ENCODE data around the gene TMEM259.
A peak's percentile ranks its signal among the peaks of the same experiment; 100 is the strongest.
"Not testable (repeated sequence)": the region's sequence is repeated elsewhere in the genome, so short reads cannot be mapped to it uniquely, and the experiment has no call there.

The TMEM259 gene

GRCh38 chr19:1038978-1039645, 18.2 kb upstream of the TMEM259 start:
- DNase-seq, result no peak

GRCh38 chr19:1037621-1038064, 16.7 kb upstream of the TMEM259 start:
- DNase-seq, result no peak

GRCh38 chr19:1035998-1036621, 15.2 kb upstream of the TMEM259 start:
- no peak for DNase-seq

GRCh38 chr19:1032264-1032867, 11.4 kb upstream of the TMEM259 start:
- DNase-seq, result no peak

DNA sequence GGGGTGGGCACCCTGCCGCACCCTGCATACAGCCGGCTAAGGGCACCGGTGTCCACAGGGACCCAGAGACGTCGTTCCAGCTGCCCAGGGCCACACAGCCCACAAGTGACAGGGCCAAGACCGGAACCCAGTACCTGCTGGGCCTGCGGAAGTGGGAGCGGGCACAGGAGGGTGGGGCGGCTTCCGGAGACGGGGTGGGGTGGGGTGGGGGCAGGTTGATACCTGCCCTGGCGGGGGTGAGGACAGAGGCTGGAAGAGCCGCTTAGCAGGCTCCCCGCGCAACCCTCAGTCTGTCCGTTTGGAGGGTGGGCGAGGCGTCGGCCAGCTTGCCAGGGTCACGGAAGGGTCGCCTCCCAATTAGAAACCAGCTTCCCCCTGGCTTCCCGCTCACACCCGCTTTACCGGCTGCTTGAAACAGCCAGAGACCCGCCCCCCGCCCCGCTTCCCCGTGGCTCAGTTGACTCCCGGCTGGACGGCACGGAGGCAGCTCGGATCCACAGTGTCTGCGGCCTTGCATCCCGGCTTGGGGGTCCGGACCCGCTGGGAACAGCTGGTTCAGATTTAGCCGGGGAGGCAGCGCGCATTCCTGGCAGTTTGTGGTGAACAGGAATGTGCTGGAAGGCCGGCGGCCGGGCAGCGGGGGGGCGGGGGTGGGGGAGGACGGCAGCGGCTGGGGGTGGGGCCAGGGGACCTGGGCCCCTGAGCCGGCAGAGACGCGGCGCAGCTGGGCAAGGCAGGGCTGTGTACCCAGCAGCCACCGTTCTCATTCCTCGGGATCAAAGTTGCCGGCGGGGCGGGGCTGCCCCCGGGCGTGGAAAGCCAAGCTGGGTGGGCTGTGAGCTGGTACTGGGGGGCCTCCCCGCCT, 7.4 kb upstream of the TMEM259 start:
- peak; percentile 65 to 71 for DNase-seq

- DNase-seq, result peak in 1 of 2 donors; percentile 26
These were observed 6.7 kb upstream of the TMEM259 start for GRCh38 chr19:1027650-1028061.

DNA sequence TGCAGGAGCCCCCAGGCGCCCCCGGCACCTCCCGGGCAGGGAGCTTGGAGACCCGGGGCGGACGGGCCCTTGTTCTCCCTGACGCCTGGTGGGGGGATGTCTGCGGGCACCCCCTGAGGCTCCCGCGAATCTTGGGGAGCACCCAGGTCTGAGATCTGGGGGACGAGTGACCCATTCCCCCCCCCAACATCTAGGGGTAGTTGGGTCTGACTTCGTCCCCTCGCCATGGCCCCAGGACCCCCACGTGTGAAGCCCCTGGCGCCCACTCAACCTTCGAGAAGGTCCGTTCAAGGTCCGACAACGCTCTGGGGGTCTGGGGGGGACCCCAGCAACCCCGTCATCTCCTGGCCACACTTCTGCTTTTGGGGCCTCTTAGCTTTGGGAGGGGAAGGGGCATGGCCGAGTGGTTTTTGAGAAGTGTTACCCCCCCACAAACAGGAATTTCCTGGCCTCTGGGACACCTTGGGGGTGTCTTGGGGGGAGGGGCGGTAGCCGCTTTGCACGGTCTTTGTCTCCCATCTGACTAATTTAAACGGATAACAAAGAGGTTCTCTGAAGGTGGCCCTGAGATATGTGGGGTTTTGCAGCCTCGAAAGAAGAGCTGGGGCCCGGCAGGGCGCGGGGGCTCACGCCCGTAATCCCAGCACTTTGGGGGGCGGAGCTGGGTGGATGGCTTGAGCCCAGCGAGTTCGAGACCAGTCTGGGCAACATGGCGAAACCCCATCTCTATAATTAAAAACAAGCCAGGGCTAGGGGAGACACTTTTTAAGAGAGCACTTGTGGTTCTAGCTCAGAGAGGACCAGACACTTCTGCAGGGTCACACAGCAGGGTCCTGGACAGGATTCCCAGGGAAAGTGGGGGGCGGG, 6.1 kb upstream of the TMEM259 start:
- peak; percentile 35 to 40 for DNase-seq

- DNase-seq, result peak; percentile 49 to 62
These were observed 5.2 kb upstream of the TMEM259 start, which contains the start of gene CNN2 for GRCh38 chr19:1025960-1026782. Gene CNN2, plus strand, starts transcription at chr19:1026608. Its CDS starts 54 bp downstream, at chr19:1026662.

DNA sequence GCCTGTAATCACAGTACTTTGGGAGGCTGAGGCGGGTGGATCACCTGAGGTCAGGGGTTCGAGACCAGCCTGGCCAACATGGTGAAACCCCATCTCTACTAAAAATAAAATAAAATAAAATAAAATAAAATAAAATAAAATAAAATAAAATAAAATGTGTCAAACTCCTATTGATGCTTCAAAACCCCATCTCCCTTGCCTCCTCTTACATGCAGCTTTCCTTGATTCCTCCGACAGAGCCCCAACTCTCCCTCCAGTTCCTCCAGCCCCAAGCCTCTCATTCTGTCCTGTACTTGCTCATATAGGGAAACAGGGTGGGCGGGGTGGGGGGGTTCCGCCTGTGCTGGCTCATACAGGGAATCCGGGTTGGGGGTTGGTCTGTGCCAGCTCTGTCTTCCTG, 4.2 kb upstream of the TMEM259 start:
- not testable (repeated sequence) for DNase-seq

GRCh38 chr19:1023883-1024188, 2.9 kb upstream of the TMEM259 start:
- DNase-seq, result not testable (repeated sequence)

DNA sequence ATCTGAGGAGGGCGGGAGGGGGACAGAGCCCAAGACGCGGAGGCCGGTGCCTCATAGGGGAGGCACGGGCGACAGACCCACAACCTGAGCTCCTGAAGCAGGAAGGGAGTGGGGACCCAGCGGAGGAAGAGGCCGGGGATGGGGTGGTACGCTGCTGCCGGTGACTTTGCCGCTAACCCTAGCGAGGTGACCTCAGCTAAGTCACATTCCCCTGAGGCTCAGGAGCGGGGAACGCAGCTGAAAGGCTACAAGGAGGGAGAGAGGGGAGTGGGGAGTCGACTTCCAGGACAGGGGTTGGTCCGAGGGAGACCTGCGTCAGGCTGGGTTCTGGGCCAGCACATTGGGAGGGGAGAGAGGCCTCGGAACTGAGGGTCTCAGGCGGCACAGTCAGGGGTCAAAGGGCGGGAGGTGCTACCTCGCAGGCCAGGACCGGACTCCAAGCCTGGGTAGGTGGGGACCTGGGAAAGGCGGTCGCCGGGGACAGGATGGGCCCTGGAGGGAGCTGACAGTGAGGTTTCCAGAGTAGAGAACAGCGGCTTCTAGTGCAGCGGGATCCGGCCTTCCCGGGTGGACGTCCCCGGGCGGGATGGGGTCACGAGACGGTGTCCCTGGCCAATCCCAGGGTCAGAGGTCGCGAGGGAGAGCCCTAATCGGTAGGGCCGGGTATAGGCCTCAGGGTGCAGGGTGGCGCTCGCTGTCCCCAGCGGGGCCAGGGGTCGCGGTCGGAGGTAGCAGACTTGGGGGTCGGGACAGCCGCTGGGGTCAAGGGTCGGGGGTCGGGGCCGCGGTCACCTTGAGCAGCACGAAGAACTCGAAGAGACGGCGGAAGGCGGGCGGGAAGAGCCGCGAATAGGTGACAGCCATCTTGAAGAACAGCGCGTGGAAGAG, 699 bp downstream of the TMEM259 start:
- no peak for DNase-seq

DNA sequence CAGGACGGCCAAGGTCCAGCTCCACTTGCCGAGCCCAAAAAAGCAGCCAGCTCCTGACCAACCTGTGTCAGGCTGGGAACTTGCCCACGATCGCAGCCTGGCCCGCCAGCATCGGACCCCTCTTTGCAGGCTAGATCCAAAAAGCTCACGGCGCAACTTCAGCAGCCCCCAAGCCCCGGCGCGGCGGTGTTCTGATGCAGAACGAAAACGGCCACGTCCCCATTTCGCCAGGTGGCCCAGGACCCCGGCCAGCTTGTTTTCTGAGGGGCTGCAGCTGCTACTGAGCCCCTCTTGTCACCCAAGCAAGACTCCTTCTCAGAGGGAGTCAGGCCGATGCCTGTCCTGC, 1.3 kb downstream of the TMEM259 start:
- DNase-seq, result no peak

DNA sequence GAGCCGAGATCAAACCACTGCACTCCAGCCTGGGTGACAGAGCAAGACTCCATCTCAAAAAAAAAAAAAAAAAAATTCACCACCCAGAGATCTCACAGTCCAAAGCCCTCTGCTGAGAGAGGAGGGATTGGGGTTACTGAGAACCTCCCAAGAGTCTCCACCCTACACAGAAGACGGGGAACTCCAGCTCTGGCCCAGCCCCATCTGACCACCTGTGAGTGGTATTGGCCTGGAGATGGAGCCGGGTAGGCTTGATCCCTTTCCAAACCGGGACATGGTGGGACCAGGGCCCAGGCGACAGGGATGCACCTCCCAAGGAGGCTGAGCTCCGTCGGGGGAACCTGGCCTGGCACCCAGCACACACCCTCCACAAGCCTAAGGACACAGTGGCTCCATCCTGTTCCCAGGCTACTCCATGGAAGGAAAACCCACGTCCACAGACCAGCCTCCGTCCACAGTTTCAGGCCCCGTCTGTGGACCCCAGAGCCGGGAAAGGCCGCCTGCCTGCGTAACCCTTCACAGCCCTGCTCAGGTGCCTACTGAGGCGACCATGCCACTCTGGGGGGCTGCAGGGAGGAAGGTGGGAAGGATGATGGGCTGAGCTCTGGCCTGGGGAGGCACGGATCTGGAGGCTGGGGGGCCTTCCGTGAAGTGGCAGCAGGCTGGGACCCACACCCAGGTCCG, 1.8 kb downstream of the TMEM259 start:
- no peak for DNase-seq

DNA sequence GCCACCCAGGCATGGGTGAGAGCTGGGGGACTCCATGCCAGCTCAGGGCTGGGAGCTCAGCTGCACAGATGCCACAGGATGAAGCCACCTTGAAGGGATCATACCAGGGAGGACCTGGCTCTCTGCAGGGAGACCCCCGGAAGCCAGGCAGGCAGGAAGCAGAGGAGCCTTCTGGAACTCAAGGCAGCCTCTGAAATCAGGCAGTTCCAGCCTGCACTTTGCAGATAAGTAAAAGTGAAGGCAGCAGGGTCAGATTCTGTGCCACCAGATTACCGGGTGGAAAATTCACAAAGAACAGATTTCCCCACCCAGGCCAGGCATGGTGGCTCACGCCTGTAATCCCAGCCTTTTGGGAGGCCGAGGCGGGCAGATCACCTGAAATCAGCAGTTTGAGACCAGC, 2.5 kb downstream of the TMEM259 start:
- DNase-seq, result no peak

DNA sequence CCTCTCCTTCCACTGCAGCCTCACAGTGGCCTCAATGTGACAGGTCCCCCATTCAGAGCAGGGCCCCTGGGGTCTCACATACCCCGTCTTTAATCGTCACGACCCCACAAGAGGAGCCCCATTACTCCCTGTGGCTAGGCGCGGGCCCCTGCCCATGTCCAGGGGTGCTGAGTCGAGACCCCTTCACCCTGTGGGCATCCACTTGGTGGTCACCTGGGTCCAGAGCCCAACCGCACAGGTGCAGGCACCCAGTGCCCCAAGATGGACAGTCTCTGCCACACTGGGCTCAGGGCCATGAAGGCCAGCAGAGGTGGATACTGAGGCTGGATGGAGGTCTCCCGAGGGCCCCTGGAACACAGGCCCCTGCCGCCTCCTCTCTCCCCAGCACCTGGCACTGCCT, 3.0 kb downstream of the TMEM259 start:
- no peak for DNase-seq

DNA sequence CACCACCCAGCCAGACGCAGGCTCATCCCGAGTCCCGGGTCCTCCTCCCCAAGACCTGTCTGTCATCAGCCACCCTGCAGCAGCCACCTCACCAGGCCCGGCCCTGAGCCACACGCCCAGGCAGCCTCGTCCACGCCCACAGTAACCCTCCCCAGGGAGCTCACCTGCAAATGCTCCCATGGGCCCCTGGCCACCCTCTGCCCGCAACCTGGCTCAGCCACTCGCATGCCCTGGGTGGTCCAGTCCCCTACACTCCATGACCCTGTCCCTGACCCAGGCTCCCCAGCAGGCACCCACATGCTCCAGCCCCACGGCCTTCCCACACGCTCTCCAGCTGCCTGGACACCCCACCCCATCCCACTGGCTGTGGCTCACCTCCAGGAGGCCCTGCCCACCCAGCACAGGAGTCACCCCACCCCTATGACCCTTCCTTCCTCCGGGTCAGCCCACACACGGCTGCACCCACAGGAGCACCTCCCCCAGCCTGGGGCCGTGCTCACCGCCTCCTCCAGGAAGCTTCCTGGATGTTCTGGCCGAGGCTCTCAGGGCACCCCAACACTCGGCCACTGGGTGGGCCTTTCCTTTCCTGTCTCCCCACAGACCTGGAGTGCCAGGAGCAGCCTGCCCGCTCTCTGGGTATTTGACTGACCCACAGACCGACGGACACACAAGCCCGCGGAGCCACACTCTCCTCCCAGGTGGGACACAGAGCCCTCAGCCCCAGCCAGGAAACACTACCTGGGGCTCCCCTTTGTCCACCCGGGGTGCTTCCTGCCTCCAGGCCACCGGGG, 3.6 kb downstream of the TMEM259 start:
- no peak for DNase-seq

DNA sequence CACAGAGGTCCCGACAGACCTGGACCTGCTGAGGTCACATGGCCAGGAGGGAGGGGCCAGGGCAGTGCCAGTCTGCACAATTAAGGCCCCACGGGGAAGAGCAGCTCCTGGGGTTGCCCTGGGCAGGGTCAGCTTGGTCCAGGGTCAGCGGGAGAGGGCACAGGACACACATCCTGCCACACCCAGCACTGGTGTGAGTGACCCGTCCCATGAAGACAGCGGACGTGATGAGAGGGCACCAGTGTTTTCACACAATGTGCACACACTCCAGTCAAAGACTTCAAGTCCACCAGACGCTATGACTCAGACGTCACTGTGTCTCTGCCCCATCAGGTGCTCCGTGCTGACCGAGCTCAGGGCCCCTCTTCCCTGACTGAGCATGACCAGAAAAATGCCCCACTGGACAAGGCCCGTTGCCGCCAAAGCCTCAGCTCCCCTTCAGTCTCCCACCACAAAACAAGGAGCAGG, 4.2 kb downstream of the TMEM259 start:
- no peak for DNase-seq

- DNase-seq, result no peak
These were observed 4.9 kb downstream of the TMEM259 start for GRCh38 chr19:1015782-1016646.
